Breast epithelium (tissue), 3 donors: ENCODE results near the gene TTI1.

Source experiments
- CTCF ChIP-seq, 3 donors: fragments of 450-650 bp; IDR thresholded peaks; one replicate each; pipeline ENCODE4 v1.5.1; 2016 to 2017; ENCODE audit warnings: antibody characterized with exemption in 3 of 3, mild to moderate bottlenecking in 3 of 3, moderate library complexity in 3 of 3
- POLR2A ChIP-seq: fragments of 450-650 bp; IDR thresholded peaks from one replicate; pipeline ENCODE4 v1.6.1; 2016; ENCODE audit warnings: antibody characterized with exemption, mild to moderate bottlenecking, moderate library complexity

GRCh38 chr20:37961066-37961465 is 72.2 kb downstream of the TTI1 start:
- TF ChIP-seq CTCF (IDR thresholded peaks at IDR 0.05), result no peak
- TF ChIP-seq POLR2A, result no peak
